NOMO-1 (cell line): ENCODE measurements around the gene PECR.

ENCODE experiments used
- DNase-seq, 2 experiments: peaks; one replicate each; lab custom pipeline; 2025; ENCODE audit not compliant: unreplicated experiment in 2 of 2; lab: John Stamatoyannopoulos, UW

Gene PECR

GRCh38 chr2:216081487-216082116 lies at the start of gene PECR, which contains the start of gene TMEM169:
PECR (minus strand) TSS chr2:216081809; CDS start chr2:216081741, 68 bp downstream.
TMEM169 (plus strand) TSS chr2:216081919; CDS start chr2:216095964, 14,045 bp downstream.
- peak; percentile 33 to 63 for DNase-seq

- DNase-seq = no peak
These were observed 48.9 kb upstream of the PECR start for GRCh38 chr2:216130346-216130971.

DNA sequence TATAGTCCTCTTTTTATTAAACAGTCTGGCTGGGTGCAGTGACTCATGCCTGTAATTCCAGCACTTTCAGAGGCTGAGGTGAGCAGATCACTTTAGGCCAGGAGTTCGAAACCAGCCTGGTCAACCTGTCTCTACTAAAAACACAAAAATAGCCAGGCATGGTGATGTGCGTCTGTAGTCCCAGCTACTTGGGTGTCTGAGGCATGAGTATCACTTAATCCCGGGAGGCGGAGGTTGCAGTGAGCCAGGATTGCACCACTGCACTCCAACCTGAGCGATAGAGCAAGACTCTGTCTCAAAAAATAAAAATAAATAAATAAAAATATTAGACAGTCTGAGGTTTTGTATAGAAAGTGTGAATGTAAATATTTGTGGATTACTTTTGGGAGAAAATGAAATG lies 45.3 kb upstream of the PECR start:
- DNase-seq = no peak

- no peak for DNase-seq
These were observed 39.6 kb upstream of the PECR start for GRCh38 chr2:216121255-216121654.

GRCh38 chr2:216119986-216120385 lies 38.4 kb upstream of the PECR start:
- no peak for DNase-seq

- no peak for DNase-seq
These were observed 37.5 kb upstream of the PECR start for GRCh38 chr2:216119146-216119545.

DNA sequence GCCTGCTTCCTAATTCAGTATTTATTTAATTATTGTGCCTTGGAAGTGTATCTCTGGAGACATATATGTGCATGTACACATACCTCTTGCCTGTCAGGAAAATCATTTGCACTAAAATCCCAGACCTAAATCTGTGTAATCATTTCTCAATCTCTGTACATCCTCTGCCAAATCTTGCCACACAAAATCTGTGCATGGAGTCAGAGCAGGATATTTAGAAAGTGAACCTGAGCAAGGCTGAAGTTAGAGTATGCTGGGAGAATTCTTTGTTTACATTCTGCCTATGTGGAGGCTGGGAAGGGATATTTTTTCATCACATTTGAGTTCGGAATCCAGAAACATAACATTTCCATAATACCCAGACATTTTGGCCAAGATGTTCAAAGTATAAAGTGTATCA lies 36.9 kb upstream of the PECR start:
- DNase-seq = no peak

DNA sequence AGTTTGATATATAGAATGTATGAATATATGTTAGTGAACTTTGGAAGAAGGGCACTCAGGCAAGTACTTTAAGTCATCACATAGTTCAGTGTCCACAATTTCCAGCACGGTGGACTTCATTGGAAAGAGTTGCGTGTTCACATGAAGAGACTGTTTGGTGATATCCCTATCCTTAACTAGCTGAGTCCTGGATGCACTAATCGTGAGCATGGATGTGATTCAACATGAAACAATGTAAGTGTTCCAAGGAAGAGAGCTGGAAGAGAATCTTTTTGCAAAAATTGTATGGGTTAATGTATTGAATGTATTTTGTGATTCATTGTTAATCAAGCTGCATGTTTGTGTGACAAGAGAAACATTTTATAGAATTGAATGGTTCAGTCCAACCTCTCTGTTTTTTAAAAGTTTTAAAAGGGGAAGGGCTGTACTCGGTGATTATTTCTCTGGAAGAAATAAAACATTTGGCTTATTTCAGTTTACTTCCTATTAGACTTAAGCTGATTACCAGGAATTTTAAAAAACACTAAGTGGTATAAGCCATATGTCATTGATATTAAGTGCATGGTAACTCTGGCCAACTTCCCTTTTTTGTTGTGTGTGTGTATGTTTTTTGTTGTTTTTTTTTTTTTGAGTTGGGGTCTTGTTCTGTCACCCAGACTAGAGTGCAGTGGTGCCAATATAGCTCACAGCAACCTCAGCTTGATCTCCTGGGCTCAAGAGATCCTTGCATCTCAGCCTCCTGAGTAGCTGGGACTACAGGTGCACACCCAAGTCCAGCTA lies 36.1 kb upstream of the PECR start:
- no peak for DNase-seq

- no peak for DNase-seq
These were observed 34.8 kb upstream of the PECR start for GRCh38 chr2:216116418-216116817.

DNA sequence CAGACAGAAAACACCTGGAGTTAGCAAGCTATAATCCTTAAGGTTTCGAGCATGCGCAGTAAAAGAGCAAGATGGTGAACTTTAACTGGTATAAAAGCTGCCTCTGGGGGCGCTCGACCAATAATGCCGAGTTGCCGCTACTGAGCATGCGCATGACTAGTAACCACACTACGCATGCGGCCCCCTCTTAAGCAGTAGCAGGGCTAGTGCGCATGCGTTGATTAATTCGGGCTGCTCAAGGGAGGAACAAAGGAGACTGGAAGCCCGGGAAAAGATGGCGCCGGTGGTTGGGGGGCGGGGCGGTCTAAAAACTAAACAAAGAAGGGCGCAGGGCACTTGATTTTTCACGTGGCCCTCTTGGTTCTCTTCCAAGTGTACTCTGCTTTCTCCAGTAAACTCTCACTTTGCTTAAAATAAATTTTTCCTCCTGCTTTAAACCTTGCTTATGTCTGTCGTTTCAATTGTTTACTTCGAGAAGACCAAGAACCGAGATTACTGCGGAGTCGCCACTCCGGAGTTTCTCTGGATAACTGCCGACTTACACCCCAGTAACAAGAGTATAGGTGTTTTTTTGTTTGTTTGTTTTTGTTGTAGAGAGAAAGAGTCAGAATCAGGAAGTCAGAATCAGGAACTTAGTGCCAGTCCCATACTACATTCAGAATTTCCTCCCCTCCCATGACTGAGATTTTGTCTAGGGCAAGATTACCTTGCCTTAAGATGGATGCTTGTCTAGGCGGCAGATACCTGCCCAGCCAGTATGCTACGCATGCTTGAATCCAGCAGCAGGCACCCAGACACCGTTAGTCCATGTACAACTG lies 33.3 kb upstream of the PECR start:
- DNase-seq = peak; percentile 94 to 99

GRCh38 chr2:216114382-216114713 lies 32.7 kb upstream of the PECR start:
- DNase-seq = no peak

DNA sequence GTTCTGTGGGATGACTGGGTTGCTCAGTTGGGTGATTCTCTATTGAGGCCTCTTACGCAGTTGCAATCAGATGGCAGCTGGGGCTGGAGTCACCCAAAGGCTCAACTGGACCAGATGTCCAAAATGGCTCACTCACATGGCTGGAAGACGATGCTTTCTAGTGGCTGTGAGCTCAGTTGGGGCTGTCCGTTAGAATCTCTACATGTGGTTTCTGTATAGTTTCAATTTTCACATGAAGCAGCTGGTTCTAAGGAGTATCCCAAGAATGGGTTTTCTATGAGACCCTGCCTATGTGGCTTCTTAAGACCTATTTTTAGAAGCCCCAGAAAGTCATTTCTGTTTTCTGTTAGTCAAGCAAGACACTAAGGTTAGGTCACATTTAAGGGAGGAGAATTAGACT lies 32.0 kb upstream of the PECR start:
- no peak for DNase-seq

DNA sequence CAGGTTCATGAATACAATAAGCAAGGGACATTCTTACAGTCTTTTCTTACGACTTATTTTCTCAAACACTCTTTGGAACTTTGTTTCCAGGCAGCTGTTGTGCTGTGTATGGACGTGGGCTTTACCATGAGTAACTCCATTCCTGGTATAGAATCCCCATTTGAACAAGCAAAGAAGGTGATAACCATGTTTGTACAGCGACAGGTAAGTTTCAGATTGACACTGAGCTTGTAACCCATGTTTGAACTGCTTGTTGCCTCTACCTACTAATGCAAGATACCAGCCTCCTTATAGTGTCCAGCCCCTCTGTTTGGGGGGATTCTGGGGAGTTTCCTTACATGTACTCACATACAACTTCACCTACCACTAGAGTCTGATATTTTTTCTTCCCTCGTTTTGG lies 31.3 kb upstream of the PECR start:
- no peak for DNase-seq

DNA sequence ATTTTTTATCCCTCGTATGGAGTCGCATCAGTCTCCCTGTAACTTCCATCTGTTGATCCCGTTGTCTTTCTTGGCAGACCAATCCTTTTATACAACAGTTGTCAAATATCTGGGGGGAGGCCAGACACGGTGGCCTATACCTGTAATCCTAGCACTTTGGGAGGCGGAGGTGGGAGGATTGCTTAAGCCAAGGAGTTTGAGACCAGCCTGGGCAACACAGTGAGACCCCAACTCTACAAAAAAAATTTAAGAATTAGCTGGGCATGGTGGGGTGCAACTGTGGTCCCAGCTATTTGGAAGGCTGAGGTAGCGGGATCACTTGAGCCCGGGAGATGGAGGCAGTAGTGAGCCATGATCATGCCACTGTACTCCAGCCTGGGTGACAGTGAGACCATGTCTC lies 29.5 kb upstream of the PECR start:
- no peak for DNase-seq

- DNase-seq = no peak
These were observed 29.0 kb upstream of the PECR start for GRCh38 chr2:216110620-216111019.

- peak; percentile 15 to 62 for DNase-seq
These were observed 28.5 kb upstream of the PECR start for GRCh38 chr2:216109962-216110614.

DNA sequence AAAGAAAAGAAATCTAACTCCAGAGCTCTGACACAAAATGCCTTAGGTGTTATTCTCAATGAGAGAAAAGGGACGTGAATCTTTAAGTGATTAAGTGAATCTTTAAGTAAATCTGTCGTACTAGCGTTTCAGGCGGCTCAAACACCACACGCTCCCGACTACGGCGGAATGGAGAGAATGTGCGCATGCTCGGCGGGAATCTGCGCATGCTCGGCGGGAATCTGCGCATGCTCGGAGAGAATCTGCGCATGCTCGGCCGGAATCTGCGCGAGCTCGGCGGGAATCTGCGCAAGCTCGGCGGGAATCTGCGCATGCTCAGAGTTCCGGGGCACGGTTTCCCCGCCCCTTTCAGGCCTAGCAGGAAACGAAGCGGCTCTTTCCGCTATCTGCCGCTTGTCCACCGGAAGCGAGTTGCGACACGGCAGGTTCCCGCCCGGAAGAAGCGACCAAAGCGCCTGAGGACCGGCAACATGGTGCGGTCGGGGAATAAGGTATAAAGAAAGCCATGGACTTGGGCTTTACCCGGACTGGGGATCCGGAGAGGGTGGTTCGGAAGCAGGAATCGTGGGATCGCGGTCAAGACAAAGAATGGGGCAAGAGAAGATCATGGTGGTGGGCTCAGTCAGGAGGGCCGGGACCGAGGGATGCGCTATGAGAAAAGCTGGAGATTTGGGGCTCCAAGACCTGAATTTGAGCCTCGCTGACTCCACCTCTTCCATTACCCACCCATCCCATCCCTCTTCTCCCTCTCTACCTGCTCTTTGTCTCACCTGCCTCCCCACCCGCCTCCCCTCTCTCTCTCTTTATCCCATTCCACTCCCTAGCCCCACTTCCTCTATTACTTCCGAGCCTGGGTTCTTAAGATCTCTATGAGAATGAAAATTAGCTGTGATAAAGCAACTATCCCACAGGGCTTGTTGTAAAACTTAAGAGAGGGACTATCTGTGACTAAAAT lies 27.6 kb upstream of the PECR start, which contains the start of gene XRCC5:
TSS of gene XRCC5 (plus strand) at position 382 of the 955 bp plus-strand sequence. CDS start at position 471, 89 bp downstream.
- DNase-seq = peak; percentile 90 to 93

GRCh38 chr2:216108310-216108966 lies 26.8 kb upstream of the PECR start:
- no peak for DNase-seq

DNA sequence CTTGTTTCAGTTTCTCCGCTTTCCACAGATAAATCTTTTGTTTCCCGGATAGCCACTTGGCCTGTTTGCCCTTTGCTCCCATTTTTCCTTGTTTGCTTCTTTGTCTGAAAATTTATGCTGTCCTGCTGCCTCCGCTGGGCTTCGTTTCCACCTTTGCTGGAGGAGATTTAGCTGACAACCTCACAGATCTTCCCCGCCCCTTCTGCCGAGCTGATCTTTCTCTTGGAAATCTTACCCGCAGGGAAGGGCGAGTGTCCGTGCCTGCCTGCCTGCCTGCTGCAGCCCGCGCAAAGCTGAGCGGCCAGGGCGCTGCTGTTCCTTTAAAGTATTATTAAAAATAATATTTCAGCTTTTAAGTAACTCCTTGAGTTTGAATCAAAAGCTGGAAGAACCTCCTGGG lies 26.2 kb upstream of the PECR start:
- no peak for DNase-seq
